ENCODE results near the gene SPAM1.

The SPAM1 gene

DNA sequence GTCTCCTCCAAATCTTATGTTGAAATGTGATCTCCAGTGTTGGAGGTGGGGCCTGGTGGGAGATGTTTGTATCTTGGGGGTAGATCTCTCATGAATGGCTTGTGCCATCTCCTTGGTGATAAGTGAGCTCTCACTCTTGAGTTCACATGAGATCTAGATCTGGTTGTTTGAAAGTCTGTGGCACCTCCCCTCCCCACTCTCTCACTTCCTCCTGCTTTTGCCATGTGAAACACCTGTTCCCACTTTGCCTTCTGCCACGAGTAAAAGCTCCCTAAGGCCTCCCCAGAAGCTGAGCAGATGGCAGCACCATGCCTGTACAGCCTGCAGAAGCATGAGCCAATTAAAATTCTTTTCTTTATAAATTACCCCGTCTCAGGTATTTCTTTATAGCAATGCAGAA is 84.3 kb downstream of the SPAM1 start:
- Histone ChIP-seq H3K4me3 (ENCODE audit: low read length) (no peak overlapping the region), H2AFZ (ENCODE audit: low read depth, low read length) (no peak overlapping the region), H3K36me3 (ENCODE audit: insufficient read depth, low read length) (no peaks in the 10 kb centered on the region), H3K4me1 (ENCODE audit: insufficient read depth, low read length) (no peaks in the 10 kb centered on the region), H3K27me3 (ENCODE audit: insufficient read depth, low read length) (no peaks in the 10 kb centered on the region), H3K9me3 (ENCODE audit: low read length) (no peaks in the 10 kb centered on the region)
